ENCODE measurements around the gene FLACC1.
A peak's percentile ranks its signal among the peaks of the same experiment; 100 is the strongest.

- no peak for TF ChIP-seq CTCF (IDR thresholded peaks at IDR 0.05)
- TF ChIP-seq POLR2A (IDR thresholded peaks at IDR 0.05) = peak in 1 of 4 donors; percentile 16
Measured at GRCh38 chr2:201263779-201264178, 93.4 kb downstream of the FLACC1 start.

All from esophagus squamous epithelium (tissue), 4 donors.